Measurements from ENCODE around the gene TMOD3.

The TMOD3 gene

GRCh38 chr15:51846463-51847230 is 17.2 kb downstream of the TMOD3 start (continued):
- TF ChIP-seq, protein P1, sequence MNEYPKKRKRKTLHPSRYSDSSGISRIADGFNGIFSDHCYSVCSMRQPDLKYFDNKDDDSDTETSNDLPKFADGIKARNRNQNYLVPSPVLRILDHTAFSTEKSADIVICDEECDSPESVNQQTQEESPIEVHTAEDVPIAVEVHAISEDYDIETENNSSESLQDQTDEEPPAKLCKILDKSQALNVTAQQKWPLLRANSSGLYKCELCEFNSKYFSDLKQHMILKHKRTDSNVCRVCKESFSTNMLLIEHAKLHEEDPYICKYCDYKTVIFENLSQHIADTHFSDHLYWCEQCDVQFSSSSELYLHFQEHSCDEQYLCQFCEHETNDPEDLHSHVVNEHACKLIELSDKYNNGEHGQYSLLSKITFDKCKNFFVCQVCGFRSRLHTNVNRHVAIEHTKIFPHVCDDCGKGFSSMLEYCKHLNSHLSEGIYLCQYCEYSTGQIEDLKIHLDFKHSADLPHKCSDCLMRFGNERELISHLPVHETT (tag by site-specific recombination; IDR thresholded peaks at IDR 0.05): no peak
- TF ChIP-seq FEZF1 (tag by site-specific recombination; IDR thresholded peaks at IDR 0.05): peak; percentile 73
- no peak for TF ChIP-seq ZNF138 (tag by site-specific recombination; IDR thresholded peaks at IDR 0.05; ENCODE audit: borderline replicate concordance)
- no peak for TF ChIP-seq ZNF280C (tag by site-specific recombination; IDR thresholded peaks at IDR 0.05)
- TF ChIP-seq ZNF221 (tag by site-specific recombination; IDR thresholded peaks at IDR 0.05; ENCODE audit: borderline replicate concordance): no peak
- TF ChIP-seq, protein P2, sequence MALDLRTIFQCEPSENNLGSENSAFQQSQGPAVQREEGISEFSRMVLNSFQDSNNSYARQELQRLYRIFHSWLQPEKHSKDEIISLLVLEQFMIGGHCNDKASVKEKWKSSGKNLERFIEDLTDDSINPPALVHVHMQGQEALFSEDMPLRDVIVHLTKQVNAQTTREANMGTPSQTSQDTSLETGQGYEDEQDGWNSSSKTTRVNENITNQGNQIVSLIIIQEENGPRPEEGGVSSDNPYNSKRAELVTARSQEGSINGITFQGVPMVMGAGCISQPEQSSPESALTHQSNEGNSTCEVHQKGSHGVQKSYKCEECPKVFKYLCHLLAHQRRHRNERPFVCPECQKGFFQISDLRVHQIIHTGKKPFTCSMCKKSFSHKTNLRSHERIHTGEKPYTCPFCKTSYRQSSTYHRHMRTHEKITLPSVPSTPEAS (tag by site-specific recombination; IDR thresholded peaks at IDR 0.05): no peak
- TF ChIP-seq ZNF23 (tag by site-specific recombination; IDR thresholded peaks at IDR 0.05; ENCODE audit: borderline replicate concordance): no peak
- peak; percentile 67; the same call in 1 of the 2 replicates for TF ChIP-seq ZEB2 (tag by site-specific recombination; IDR thresholded peaks at IDR 0.05)
- no peak for TF ChIP-seq ZNF155 (tag by site-specific recombination; IDR thresholded peaks at IDR 0.05)
- TF ChIP-seq ZNF571 (tag by site-specific recombination; IDR thresholded peaks at IDR 0.05): no peak
- TF ChIP-seq ZNF311 (tag by site-specific recombination; IDR thresholded peaks at IDR 0.05; ENCODE audit: borderline replicate concordance): no peak
- no peak for TF ChIP-seq GLI4 (tag by site-specific recombination; IDR thresholded peaks at IDR 0.05)
- TF ChIP-seq ZNF76 (tag by site-specific recombination; IDR thresholded peaks at IDR 0.05; ENCODE audit: borderline replicate concordance, low read depth): no peak
- TF ChIP-seq PATZ1 (tag by site-specific recombination; IDR thresholded peaks at IDR 0.05): 0 out of 2 replicates have a peak, but pooled peaks have one; percentile 20
- 0 out of 2 replicates have a peak, but pooled peaks have one; percentile 35 for TF ChIP-seq KLF10 (tag by site-specific recombination; IDR thresholded peaks at IDR 0.05)
- TF ChIP-seq ZNF24 (tag by site-specific recombination; IDR thresholded peaks at IDR 0.05): no peak
- TF ChIP-seq KLF1 (tag by site-specific recombination; IDR thresholded peaks at IDR 0.05): no peak
- TF ChIP-seq ZNF175 (tag by site-specific recombination; IDR thresholded peaks at IDR 0.05): no peak
- no peak for TF ChIP-seq ZNF768 (tag by site-specific recombination; IDR thresholded peaks at IDR 0.05)
- no peak for TF ChIP-seq CTCF (tag by site-specific recombination; IDR thresholded peaks at IDR 0.05)
- no peak for TF ChIP-seq ZNF121 (tag by site-specific recombination; IDR thresholded peaks at IDR 0.05)
- TF ChIP-seq ZNF350 (tag by site-specific recombination; IDR thresholded peaks at IDR 0.05): no peak
- no peak for TF ChIP-seq ZNF626 (tag by site-specific recombination; IDR thresholded peaks at IDR 0.05)
- TF ChIP-seq ZNF274 (IDR thresholded peaks at IDR 0.05; ENCODE audit: low read length): no peak
- no peak for TF ChIP-seq ZNF274 (tag by site-specific recombination; IDR thresholded peaks at IDR 0.05; ENCODE audit: borderline replicate concordance)
- TF ChIP-seq, protein P3, sequence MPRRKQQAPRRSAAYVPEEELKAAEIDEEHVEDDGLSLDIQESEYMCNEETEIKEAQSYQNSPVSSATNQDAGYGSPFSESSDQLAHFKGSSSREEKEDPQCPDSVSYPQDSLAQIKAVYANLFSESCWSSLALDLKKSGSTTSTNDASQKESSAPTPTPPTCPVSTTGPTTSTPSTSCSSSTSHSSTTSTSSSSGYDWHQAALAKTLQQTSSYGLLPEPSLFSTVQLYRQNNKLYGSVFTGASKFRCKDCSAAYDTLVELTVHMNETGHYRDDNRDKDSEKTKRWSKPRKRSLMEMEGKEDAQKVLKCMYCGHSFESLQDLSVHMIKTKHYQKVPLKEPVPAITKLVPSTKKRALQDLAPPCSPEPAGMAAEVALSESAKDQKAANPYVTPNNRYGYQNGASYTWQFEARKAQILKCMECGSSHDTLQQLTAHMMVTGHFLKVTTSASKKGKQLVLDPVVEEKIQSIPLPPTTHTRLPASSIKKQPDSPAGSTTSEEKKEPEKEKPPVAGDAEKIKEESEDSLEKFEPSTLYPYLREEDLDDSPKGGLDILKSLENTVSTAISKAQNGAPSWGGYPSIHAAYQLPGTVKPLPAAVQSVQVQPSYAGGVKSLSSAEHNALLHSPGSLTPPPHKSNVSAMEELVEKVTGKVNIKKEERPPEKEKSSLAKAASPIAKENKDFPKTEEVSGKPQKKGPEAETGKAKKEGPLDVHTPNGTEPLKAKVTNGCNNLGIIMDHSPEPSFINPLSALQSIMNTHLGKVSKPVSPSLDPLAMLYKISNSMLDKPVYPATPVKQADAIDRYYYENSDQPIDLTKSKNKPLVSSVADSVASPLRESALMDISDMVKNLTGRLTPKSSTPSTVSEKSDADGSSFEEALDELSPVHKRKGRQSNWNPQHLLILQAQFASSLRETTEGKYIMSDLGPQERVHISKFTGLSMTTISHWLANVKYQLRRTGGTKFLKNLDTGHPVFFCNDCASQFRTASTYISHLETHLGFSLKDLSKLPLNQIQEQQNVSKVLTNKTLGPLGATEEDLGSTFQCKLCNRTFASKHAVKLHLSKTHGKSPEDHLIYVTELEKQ (tag by site-specific recombination; IDR thresholded peaks at IDR 0.05; ENCODE audit: borderline replicate concordance): 0 out of 2 replicates have a peak, but pooled peaks have one; percentile 42
- TF ChIP-seq, protein P4, sequence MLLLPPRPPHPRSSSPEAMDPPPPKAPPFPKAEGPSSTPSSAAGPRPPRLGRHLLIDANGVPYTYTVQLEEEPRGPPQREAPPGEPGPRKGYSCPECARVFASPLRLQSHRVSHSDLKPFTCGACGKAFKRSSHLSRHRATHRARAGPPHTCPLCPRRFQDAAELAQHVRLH (tag by site-specific recombination; IDR thresholded peaks at IDR 0.05): no peak

Data from HEK293 (cell line).